HL-60 (cell line): Measurements from ENCODE around the gene RAB1B.

Source experiments
- DNase-seq, 2 experiments: peaks; one replicate each; pipeline ENCODE4 v3.0.0-alpha.2; 2010 to 2020; ENCODE audit warnings: low read depth in 1 of 2, low spot score in 1 of 2
- H3K27ac ChIP-seq: fragments of 250-450 bp; sonication (Bioruptor Pico); replicated peaks from 2 replicates; pipeline ENCODE4 v1.5.1; 2020; ENCODE audit warnings: mild to moderate bottlenecking, moderate library complexity
- H3K27me3 ChIP-seq: fragments of 250-450 bp; sonication (Bioruptor Pico); 2 replicates; pipeline ENCODE4 v1.5.1; 2021; ENCODE audit warnings: mild to moderate bottlenecking, moderate library complexity; ENCODE audit not compliant: insufficient read depth, poor library complexity, severe bottlenecking
- H3K4me3 ChIP-seq: replicated peaks from 2 replicates; pipeline ENCODE4 v1.5.1; 2011; ENCODE audit warnings: mild to moderate bottlenecking, control low read depth, low read length; ENCODE audit not compliant: insufficient read depth
- GABPA ChIP-seq: IDR thresholded peaks from 2 replicates; pipeline ENCODE4 v1.6.1; 2012; ENCODE audit warnings: low read depth
- POLR2AphosphoS5 ChIP-seq: IDR thresholded peaks from 2 replicates; pipeline ENCODE4 v1.6.1; 2012; ENCODE audit warnings: low read depth
- SPI1 ChIP-seq: IDR thresholded peaks from 2 replicates; pipeline ENCODE4 v1.6.1; 2012; ENCODE audit warnings: low read depth, mild to moderate bottlenecking, borderline replicate concordance
- TF ChIP-seq, protein P1 (sequence below): IDR thresholded peaks from 2 replicates; pipeline ENCODE4 v1.6.1; 2012; ENCODE audit warnings: low read depth; ENCODE audit not compliant: insufficient replicate concordance
- TF ChIP-seq, protein P2 (sequence below): IDR thresholded peaks from one replicate; pipeline ENCODE4 v1.5.1; 2011; ENCODE audit warnings: low read length, control low read depth, inconsistent platforms; ENCODE audit not compliant: insufficient read depth

RAB1B gene

DNA sequence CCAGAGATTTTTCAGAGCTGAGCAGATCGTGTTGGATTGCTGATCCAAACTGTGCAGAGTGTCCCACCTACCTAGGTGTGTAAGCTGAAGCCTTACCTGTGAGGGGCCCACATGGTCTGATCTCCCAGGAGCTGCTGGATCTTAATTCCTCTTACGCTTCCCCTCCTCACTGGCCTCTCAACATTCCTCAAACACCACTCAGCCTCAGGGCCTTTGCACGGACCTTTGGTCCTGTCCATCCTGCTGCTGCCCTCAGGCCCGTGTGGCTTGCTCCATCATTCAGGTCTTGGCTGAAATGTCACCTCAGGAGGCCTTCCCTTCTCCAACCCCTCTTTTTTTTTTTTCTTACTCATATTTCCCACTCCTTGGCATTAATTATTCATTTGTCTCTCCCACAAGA, 21.1 kb upstream of the RAB1B start:
- no peak overlapping the region for H3K4me3 ChIP-seq
- no peaks in the 10 kb centered on the region for H3K27me3 ChIP-seq
- H3K27ac ChIP-seq, result no peak overlapping the region
- no peak for DNase-seq
- TF ChIP-seq GABPA (no peak), POLR2AphosphoS5 (no peak), SPI1 (no peak)
- TF ChIP-seq, protein P1, sequence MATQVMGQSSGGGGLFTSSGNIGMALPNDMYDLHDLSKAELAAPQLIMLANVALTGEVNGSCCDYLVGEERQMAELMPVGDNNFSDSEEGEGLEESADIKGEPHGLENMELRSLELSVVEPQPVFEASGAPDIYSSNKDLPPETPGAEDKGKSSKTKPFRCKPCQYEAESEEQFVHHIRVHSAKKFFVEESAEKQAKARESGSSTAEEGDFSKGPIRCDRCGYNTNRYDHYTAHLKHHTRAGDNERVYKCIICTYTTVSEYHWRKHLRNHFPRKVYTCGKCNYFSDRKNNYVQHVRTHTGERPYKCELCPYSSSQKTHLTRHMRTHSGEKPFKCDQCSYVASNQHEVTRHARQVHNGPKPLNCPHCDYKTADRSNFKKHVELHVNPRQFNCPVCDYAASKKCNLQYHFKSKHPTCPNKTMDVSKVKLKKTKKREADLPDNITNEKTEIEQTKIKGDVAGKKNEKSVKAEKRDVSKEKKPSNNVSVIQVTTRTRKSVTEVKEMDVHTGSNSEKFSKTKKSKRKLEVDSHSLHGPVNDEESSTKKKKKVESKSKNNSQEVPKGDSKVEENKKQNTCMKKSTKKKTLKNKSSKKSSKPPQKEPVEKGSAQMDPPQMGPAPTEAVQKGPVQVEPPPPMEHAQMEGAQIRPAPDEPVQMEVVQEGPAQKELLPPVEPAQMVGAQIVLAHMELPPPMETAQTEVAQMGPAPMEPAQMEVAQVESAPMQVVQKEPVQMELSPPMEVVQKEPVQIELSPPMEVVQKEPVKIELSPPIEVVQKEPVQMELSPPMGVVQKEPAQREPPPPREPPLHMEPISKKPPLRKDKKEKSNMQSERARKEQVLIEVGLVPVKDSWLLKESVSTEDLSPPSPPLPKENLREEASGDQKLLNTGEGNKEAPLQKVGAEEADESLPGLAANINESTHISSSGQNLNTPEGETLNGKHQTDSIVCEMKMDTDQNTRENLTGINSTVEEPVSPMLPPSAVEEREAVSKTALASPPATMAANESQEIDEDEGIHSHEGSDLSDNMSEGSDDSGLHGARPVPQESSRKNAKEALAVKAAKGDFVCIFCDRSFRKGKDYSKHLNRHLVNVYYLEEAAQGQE, result no peak
- TF ChIP-seq, protein P2, sequence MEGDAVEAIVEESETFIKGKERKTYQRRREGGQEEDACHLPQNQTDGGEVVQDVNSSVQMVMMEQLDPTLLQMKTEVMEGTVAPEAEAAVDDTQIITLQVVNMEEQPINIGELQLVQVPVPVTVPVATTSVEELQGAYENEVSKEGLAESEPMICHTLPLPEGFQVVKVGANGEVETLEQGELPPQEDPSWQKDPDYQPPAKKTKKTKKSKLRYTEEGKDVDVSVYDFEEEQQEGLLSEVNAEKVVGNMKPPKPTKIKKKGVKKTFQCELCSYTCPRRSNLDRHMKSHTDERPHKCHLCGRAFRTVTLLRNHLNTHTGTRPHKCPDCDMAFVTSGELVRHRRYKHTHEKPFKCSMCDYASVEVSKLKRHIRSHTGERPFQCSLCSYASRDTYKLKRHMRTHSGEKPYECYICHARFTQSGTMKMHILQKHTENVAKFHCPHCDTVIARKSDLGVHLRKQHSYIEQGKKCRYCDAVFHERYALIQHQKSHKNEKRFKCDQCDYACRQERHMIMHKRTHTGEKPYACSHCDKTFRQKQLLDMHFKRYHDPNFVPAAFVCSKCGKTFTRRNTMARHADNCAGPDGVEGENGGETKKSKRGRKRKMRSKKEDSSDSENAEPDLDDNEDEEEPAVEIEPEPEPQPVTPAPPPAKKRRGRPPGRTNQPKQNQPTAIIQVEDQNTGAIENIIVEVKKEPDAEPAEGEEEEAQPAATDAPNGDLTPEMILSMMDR, result no peak

DNA sequence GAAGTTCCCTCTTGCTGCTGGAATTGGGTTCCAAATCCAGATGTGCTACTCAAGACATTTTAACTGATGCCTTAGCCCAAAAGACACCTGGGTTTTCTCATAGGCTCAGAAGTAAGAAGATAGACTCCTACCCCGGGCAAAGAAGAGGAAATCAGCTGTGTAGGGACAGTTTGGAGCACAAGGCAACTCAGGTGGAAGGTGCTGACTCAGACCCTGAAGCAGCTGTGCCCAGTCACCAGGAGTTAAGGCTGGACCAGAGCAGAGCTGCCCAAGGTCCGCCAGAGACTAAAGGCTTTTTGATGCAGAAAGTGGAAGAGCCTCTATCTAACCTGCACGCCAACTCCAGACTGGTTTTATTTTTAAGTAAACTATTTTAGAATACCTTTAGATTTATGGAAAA, 20.6 kb upstream of the RAB1B start:
- DNase-seq, result no peak
- no peak overlapping the region for H3K4me3 ChIP-seq
- H3K27ac ChIP-seq, result no peak overlapping the region
- no peaks in the 10 kb centered on the region for H3K27me3 ChIP-seq
- TF ChIP-seq, protein P1, result no peak
- TF ChIP-seq GABPA (no peak), SPI1 (no peak), POLR2AphosphoS5 (no peak)
- TF ChIP-seq, protein P2, result no peak

DNA sequence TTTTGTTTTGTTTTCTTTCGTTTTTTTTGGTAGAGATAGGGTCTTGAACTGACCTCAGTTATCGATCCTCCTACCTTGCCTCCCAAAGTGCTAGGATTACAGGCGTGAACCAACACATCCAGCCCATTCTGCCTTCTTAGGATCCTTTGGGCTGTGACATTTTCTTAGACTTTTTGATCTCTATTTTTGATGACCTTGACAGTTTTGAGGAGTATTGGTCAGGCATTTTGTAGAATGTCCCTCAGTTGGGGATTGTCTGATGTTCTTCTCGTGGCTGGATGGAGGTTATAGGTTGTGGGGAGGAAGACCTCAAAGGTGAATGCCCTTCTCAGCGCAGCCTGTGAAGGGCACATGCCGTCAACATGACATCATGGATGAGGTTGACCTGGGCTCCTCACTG, 19.5 kb upstream of the RAB1B start:
- Histone ChIP-seq H3K27me3 (no peaks in the 10 kb centered on the region), H3K4me3 (no peak overlapping the region), H3K27ac (no peak overlapping the region)
- TF ChIP-seq, protein P1, result no peak
- no peak for TF ChIP-seq GABPA
- no peak for TF ChIP-seq POLR2AphosphoS5
- TF ChIP-seq, protein P2, result no peak
- no peak for TF ChIP-seq SPI1
- DNase-seq, result no peak
